ENCODE results near the gene HNRNPU.

The HNRNPU gene

DNA sequence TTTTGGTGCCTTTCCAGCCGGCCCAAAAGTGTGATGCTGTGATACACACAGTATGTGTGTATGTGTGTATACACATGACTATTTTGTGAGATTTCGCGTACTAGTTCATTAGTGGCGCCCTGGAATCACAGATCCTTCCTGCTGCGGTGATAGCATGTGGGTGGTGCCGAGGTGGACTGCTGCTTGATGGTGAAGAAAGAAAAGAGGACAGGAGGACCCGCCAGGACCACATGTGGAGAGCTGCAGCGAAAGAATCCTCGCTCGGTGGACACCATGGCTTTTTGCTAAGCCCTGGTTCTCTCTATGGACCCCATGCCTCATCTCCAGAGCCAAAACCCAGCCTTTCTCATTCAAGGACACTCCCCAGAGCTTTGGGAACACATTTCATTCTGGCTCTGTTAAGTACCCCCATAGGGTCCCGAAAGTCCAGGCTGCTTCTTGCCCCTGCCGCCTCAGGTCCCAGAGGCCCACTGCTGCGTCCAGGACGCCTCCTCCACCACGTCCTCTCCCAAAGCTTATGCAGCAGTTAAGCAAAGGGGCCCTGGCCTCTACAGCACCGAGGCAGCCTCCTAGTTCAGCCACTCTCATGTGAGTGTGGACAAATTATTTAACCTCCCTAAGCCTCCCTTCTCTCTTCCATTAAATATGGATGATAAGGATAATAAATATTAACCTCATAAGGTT, 61.6 kb downstream of the HNRNPU start:
- DNase-seq (ENCODE audit: low spot score) = no peak

DNA sequence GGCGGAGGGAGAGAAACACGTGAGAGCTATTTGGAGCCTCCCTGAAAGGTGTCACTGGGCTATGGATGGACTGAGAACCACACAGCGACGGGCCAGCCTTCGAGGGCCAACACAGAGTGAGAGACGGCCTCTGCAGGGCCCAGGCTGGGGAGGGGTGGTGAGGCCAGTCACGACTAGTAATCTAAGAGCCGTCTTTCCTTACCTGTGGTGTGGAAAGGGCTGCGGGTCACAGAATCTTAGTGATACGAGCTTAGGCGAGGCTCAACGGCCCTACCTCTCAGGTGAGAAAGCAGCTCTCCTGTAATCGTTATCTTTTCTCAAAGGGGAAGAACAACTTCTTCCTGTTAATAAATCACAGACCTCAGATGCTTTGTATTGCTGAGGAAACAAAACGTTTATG, 62.3 kb downstream of the HNRNPU start:
- no peak for DNase-seq (ENCODE audit: low spot score)

- DNase-seq (ENCODE audit: low spot score) = no peak
Measured at GRCh38 chr1:244801246-244801645, 63.1 kb downstream of the HNRNPU start.

DNA sequence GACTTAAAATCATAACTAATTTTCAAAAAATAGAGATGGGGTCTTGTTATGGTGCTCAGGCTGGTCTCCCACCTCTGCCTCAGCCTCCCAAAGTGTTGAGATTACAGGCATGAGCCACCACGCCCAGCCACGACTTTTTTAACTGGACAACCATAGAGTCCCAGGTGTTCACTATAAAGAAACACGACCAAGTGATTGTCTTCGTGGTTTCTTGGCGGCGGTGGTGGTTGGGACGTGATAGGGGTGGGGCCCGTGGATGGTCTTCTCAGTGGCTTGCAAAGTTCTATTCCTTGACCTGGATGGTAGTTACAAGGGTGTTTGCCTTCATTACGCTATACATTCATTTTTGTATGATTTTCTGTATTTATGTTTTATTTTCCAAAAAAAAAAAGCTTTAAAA, 63.5 kb downstream of the HNRNPU start:
- DNase-seq (ENCODE audit: low spot score) = no peak

Measured in putamen (tissue), 1 donor.